ENCODE results near the gene RCN1.
"Not testable (repeated sequence)": the region's sequence is repeated elsewhere in the genome, so short reads cannot be mapped to it uniquely, and the experiment has no call there.

RCN1 gene

GRCh38 chr11:32059686-32060462 lies 31.0 kb upstream of the RCN1 start:
- Histone ChIP-seq H3K4me3 (replicated peaks; ENCODE audit: insufficient read depth, low read length) (no peak overlapping the region), H3K27ac (replicated peaks) (no peak overlapping the region), H3K27me3 (ENCODE audit: insufficient read depth, poor library complexity, severe bottlenecking) (peaks cover 7% of the 10 kb centered on the region)
- DNase-seq (ENCODE audit: low read depth in 1 of 2, low spot score in 1 of 2) = no peak
- no peak for TF ChIP-seq POLR2AphosphoS5 (IDR thresholded peaks at IDR 0.05; ENCODE audit: low read depth)
- TF ChIP-seq CTCF (IDR thresholded peaks at IDR 0.05; ENCODE audit: insufficient read depth, low read length) = no peak
- TF ChIP-seq SPI1 (IDR thresholded peaks at IDR 0.05; ENCODE audit: borderline replicate concordance, low read depth) = no peak
- TF ChIP-seq GABPA (IDR thresholded peaks at IDR 0.05; ENCODE audit: low read depth) = no peak
- no peak for TF ChIP-seq REST (IDR thresholded peaks at IDR 0.05; ENCODE audit: insufficient replicate concordance, low read depth)

- Histone ChIP-seq H3K4me3 (replicated peaks; ENCODE audit: insufficient read depth, low read length) (no peak overlapping the region), H3K27ac (replicated peaks) (no peak overlapping the region), H3K27me3 (ENCODE audit: insufficient read depth, poor library complexity, severe bottlenecking) (peaks cover 2% of the 10 kb centered on the region)
- DNase-seq (ENCODE audit: low read depth in 1 of 2, low spot score in 1 of 2) = no peak
- TF ChIP-seq SPI1 (IDR thresholded peaks at IDR 0.05; ENCODE audit: borderline replicate concordance, low read depth) (no peak), POLR2AphosphoS5 (IDR thresholded peaks at IDR 0.05; ENCODE audit: low read depth) (no peak), CTCF (IDR thresholded peaks at IDR 0.05; ENCODE audit: insufficient read depth, low read length) (no peak), REST (IDR thresholded peaks at IDR 0.05; ENCODE audit: insufficient replicate concordance, low read depth) (no peak), GABPA (IDR thresholded peaks at IDR 0.05; ENCODE audit: low read depth) (no peak)
Measured at GRCh38 chr11:32062540-32062939, 28.3 kb upstream of the RCN1 start.

GRCh38 chr11:32063031-32063430 lies 27.8 kb upstream of the RCN1 start:
- not testable (repeated sequence) for H3K4me3 ChIP-seq (replicated peaks; ENCODE audit: insufficient read depth, low read length); H3K27me3 ChIP-seq (ENCODE audit: insufficient read depth, poor library complexity, severe bottlenecking); H3K27ac ChIP-seq (replicated peaks); DNase-seq (ENCODE audit: low read depth in 1 of 2, low spot score in 1 of 2)

GRCh38 chr11:32065865-32066629 lies 24.8 kb upstream of the RCN1 start:
- H3K27me3 ChIP-seq (ENCODE audit: insufficient read depth, poor library complexity, severe bottlenecking) = peaks cover 2% of the 10 kb centered on the region
- no peak overlapping the region for H3K4me3 ChIP-seq (replicated peaks; ENCODE audit: insufficient read depth, low read length)

More at GRCh38 chr11:32065865-32066629, 24.8 kb upstream of the RCN1 start:
- DNase-seq (ENCODE audit: low read depth in 1 of 2, low spot score in 1 of 2) = no peak
- TF ChIP-seq GABPA (IDR thresholded peaks at IDR 0.05; ENCODE audit: low read depth) = no peak
- peak; percentile 58; the same call in 1 of the 2 replicates for TF ChIP-seq SPI1 (IDR thresholded peaks at IDR 0.05; ENCODE audit: borderline replicate concordance, low read depth)
- no peak overlapping the region for H3K27ac ChIP-seq (replicated peaks)
